Type B pancreatic cell (in vitro differentiated cells): ENCODE measurements around the gene SERPINB4. TPM values are rescaled to one million over a fixed set of nuclear protein-coding genes. Genes with fewer than 3 reads are reported as not detected.

Experiments
- DNase-seq: peaks from one replicate; pipeline ENCODE4 v3.0.0; 2021; ENCODE audit warnings: mixed read lengths; ENCODE audit not compliant: unreplicated experiment; ENCODE audit errors: extremely low spot score
- H3K27ac Mint-ChIP-seq: 2 replicates; pipeline ENCODE4 v1.8.0; 2021; ENCODE audit warnings: mild to moderate bottlenecking, mixed read lengths
- H3K27me3 Mint-ChIP-seq: 2 replicates; pipeline ENCODE4 v1.8.0; 2021; ENCODE audit warnings: mixed read lengths
- H3K36me3 Mint-ChIP-seq: 2 replicates; pipeline ENCODE4 v1.8.0; 2021; ENCODE audit warnings: mixed read lengths
- H3K4me1 Mint-ChIP-seq: one replicate; pipeline ENCODE4 v1.8.0; 2021; ENCODE audit warnings: mixed read lengths; ENCODE audit not compliant: unreplicated experiment
- H3K4me3 Mint-ChIP-seq: 2 replicates; pipeline ENCODE4 v1.8.0; 2021; ENCODE audit warnings: mild to moderate bottlenecking, mixed read lengths
- H3K9me3 Mint-ChIP-seq: 2 replicates; pipeline ENCODE4 v1.8.0; 2021; ENCODE audit warnings: mixed read lengths
- CTCF ChIP-seq: fragments of 200-600 bp; sonication (generic); conservative IDR thresholded peaks from 2 replicates; pipeline ENCODE4 v1.5.0; 2021; ENCODE audit warnings: antibody characterized with exemption, mild to moderate bottlenecking
- total RNA-seq: library from RNA; stranded (reverse); gene quantifications from 2 replicates; pipeline ENCODE4 v1.2.1, GENCODE V29; 2021; ENCODE audit warnings: low replicate concordance

Gene SERPINB4
- total RNA-seq, 1 donor from 2014 or later = not detected

GRCh38 chr18:63603355-63603754 lies 40.7 kb downstream of the SERPINB4 start:
- Mint-ChIP-seq H3K4me3 (no peak overlapping the region), H3K27me3 (no peaks in the 10 kb centered on the region), H3K36me3 (no peaks in the 10 kb centered on the region), H3K9me3 (no peaks in the 10 kb centered on the region), H3K4me1 (no peaks in the 10 kb centered on the region), H3K27ac (no peak overlapping the region)
- no peak for TF ChIP-seq CTCF
- no peak for DNase-seq

GRCh38 chr18:63596964-63597363 lies 47.1 kb downstream of the SERPINB4 start:
- Mint-ChIP-seq H3K27ac (no peak overlapping the region), H3K4me3 (no peak overlapping the region), H3K9me3 (no peaks in the 10 kb centered on the region), H3K27me3 (no peaks in the 10 kb centered on the region), H3K36me3 (no peaks in the 10 kb centered on the region), H3K4me1 (no peaks in the 10 kb centered on the region)
- no peak for TF ChIP-seq CTCF
- no peak for DNase-seq

- H3K36me3 Mint-ChIP-seq = no peaks in the 10 kb centered on the region
- no peak for DNase-seq
These were observed 51.6 kb downstream of the SERPINB4 start for GRCh38 chr18:63592471-63592870.

GRCh38 chr18:63591725-63592124 lies 52.3 kb downstream of the SERPINB4 start:
- Mint-ChIP-seq H3K4me1 (peaks cover 4% of the 10 kb centered on the region), H3K27ac (no peak overlapping the region), H3K27me3 (no peaks in the 10 kb centered on the region), H3K9me3 (peaks cover 6% of the 10 kb centered on the region), H3K4me3 (no peak overlapping the region), H3K36me3 (no peaks in the 10 kb centered on the region)
- DNase-seq = no peak
- TF ChIP-seq CTCF = no peak

More at GRCh38 chr18:63592471-63592870, 51.6 kb downstream of the SERPINB4 start:
- Mint-ChIP-seq H3K9me3 (peaks cover 6% of the 10 kb centered on the region), H3K27me3 (no peaks in the 10 kb centered on the region), H3K27ac (no peak overlapping the region), H3K4me1 (peaks cover 4% of the 10 kb centered on the region), H3K4me3 (no peak overlapping the region)
- no peak for TF ChIP-seq CTCF

GRCh38 chr18:63590966-63591695 lies 52.9 kb downstream of the SERPINB4 start:
- Mint-ChIP-seq H3K36me3 (no peaks in the 10 kb centered on the region), H3K9me3 (peaks cover 6% of the 10 kb centered on the region), H3K4me3 (no peak overlapping the region), H3K4me1 (peaks cover 4% of the 10 kb centered on the region), H3K27ac (no peak overlapping the region), H3K27me3 (no peaks in the 10 kb centered on the region)
- DNase-seq = no peak
- no peak for TF ChIP-seq CTCF

GRCh38 chr18:63590373-63590772 lies 53.7 kb downstream of the SERPINB4 start:
- no peak for DNase-seq
- H3K4me3 Mint-ChIP-seq = no peak overlapping the region
- H3K27ac Mint-ChIP-seq = no peak overlapping the region
- TF ChIP-seq CTCF = no peak
- H3K9me3 Mint-ChIP-seq = peaks cover 6% of the 10 kb centered on the region
- H3K4me1 Mint-ChIP-seq = peaks cover 4% of the 10 kb centered on the region
- no peaks in the 10 kb centered on the region for H3K27me3 Mint-ChIP-seq
- no peaks in the 10 kb centered on the region for H3K36me3 Mint-ChIP-seq
